ENCODE data around the gene TTC38. TPM values are rescaled to one million over a fixed set of nuclear protein-coding genes. Genes with fewer than 3 reads are reported as not detected.
A peak's percentile ranks its signal among the peaks of the same experiment; 100 is the strongest.

TTC38 gene
- total and polyA plus RNA-seq, 8 donors, result 26.8 to 36.0 (median 33.5) TPM

DNA sequence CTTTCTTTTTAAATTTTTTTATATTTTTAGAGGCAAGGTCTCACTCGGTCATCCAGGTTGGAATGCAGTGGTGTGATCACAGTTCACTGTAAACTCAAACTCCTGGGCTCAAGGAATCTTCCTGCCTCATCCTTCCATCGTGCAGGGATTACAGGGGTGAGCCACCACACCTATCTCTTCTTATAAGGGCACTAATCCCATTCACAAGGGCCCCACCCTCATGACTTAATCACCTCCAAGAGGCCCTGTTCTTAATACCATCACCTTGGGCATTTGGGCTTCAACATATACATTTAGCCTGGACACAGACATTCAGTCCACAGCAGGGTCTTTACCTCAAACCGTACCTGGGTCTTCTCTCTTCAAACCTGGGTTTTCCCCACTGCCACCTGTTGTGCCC is 24.4 kb downstream of the TTC38 start:
- H3K4me1 ChIP-seq, result peaks cover 3 to 53% of the 10 kb centered on the region in 2 donors
- DNase-seq (no peak), ATAC-seq (no peak)
- peaks cover 0 to 54% of the 10 kb centered on the region in 2 donors for H3K36me3 ChIP-seq
- no peak overlapping the region for H3K27ac ChIP-seq
- intact Hi-C loops (cut with DNase I), result no loop called here
- H3K4me3 ChIP-seq, result no peak overlapping the region
- peaks cover 0 to 7% of the 10 kb centered on the region in 2 donors for H3K9me3 ChIP-seq
- TF ChIP-seq, protein P1, sequence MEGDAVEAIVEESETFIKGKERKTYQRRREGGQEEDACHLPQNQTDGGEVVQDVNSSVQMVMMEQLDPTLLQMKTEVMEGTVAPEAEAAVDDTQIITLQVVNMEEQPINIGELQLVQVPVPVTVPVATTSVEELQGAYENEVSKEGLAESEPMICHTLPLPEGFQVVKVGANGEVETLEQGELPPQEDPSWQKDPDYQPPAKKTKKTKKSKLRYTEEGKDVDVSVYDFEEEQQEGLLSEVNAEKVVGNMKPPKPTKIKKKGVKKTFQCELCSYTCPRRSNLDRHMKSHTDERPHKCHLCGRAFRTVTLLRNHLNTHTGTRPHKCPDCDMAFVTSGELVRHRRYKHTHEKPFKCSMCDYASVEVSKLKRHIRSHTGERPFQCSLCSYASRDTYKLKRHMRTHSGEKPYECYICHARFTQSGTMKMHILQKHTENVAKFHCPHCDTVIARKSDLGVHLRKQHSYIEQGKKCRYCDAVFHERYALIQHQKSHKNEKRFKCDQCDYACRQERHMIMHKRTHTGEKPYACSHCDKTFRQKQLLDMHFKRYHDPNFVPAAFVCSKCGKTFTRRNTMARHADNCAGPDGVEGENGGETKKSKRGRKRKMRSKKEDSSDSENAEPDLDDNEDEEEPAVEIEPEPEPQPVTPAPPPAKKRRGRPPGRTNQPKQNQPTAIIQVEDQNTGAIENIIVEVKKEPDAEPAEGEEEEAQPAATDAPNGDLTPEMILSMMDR (IDR thresholded peaks at IDR 0.05), result no peak
- H3K27me3 ChIP-seq, result no peaks in the 10 kb centered on the region

DNA sequence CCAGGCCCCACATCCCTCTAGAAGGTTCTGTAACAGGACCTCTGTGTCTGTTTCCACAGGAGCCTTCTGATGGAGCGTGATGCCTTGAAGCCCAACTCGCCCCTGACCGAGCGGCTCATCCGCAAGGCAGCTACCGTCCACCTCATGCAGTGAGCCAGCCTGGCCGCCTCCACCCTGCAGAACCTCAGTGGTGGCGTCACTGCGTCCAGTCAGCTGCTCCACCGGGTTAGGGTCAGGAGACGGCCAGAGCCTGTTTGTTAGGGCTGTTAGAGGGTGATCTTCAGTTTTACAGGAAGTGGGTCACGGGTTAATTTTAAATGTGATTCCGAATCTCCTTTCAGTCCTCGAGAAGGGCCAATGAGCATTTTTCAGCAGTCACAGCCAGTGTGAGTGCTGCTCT is 24.9 kb downstream of the TTC38 start:
- peak overlapping the region in 1 of 2 donors; percentile 48 for H3K27ac ChIP-seq
- peaks cover 0 to 50% of the 10 kb centered on the region in 2 donors for H3K36me3 ChIP-seq
- intact Hi-C loops (cut with DNase I), result no loop called here
- no peak overlapping the region for H3K4me3 ChIP-seq
- peaks cover 8 to 53% of the 10 kb centered on the region in 2 donors for H3K4me1 ChIP-seq
- H3K27me3 ChIP-seq, result no peaks in the 10 kb centered on the region
- no peak for ATAC-seq
- H3K9me3 ChIP-seq, result peaks cover 0 to 7% of the 10 kb centered on the region in 2 donors
- no peak for DNase-seq
- TF ChIP-seq, protein P1 (IDR thresholded peaks at IDR 0.05), result no peak

DNA sequence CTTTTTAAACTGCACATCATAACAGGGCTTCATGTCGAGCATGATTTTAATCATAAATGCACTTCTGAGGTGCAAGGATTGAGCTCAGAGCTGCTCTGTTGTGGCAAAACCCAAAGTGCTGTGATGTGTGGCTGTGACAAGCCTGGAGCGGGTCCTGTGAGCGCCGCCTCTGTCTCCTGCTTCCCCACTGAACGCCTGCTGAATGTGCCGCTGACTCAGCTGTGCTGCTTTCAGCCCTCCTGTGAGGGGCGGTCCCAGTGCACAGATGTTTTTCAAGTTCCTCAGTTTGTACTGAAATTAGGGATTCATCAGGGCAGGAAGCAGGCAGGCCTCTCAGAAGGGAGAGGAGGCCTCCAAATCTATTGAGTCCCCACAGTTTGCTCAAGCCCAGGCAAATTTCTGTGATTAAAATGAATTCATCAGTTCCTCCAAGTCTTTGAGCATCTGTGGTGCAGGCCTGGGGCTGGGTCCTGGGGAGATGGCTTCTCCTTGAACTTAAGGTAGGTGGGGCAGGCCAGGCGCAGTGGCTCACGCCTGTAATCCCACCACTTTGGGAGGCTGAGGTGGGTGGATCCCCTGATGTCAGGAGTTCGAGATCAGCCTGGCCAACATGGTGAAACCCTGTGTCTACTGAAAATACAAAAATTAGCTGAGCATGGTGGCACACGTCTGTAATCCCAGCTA is 25.9 kb downstream of the TTC38 start:
- peak overlapping the region; percentile 48 to 56 for H3K27ac ChIP-seq
- TF ChIP-seq, protein P1 (IDR thresholded peaks at IDR 0.05), result no peak
- H3K4me3 ChIP-seq, result no peak overlapping the region
- peaks cover 0 to 7% of the 10 kb centered on the region in 2 donors for H3K9me3 ChIP-seq
- peaks cover 0 to 43% of the 10 kb centered on the region in 2 donors for H3K36me3 ChIP-seq
- peaks cover 8 to 50% of the 10 kb centered on the region in 2 donors for H3K4me1 ChIP-seq
- no peaks in the 10 kb centered on the region for H3K27me3 ChIP-seq
- peak in 2 of 4 donors; percentile 22 to 75 for DNase-seq
- ATAC-seq, result peak; percentile 9
- intact Hi-C loops (cut with DNase I), result no loop called here

DNA sequence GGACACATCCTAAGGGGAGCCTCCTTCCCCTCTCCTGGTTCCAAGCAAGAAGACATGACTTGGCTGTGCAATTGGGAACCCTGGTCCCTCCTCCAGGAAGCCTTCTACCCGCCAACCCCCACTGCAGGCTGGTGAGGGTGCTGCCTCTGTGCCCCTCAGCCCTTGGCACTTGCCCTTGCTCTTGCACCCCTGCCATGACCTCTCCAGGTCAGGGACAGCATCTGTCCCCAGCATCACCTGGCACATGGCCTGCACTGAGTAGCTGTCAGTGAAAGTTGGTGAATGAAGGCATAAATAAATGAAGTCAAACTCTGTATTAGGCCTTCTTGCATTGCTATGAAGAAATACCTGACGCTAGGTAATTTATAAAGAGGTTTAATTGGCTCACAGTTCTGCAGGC is 27.0 kb downstream of the TTC38 start:
- peaks cover 0 to 7% of the 10 kb centered on the region in 2 donors for H3K9me3 ChIP-seq
- H3K36me3 ChIP-seq, result peaks cover 0 to 35% of the 10 kb centered on the region in 2 donors
- DNase-seq (no peak), ATAC-seq (no peak)
- H3K4me1 ChIP-seq, result peaks cover 8 to 45% of the 10 kb centered on the region in 2 donors
- no peaks in the 10 kb centered on the region for H3K27me3 ChIP-seq
- no peak overlapping the region for H3K4me3 ChIP-seq
- intact Hi-C loops (cut with DNase I), result no loop called here
- H3K27ac ChIP-seq, result no peak overlapping the region
- TF ChIP-seq, protein P1 (IDR thresholded peaks at IDR 0.05), result no peak

DNA sequence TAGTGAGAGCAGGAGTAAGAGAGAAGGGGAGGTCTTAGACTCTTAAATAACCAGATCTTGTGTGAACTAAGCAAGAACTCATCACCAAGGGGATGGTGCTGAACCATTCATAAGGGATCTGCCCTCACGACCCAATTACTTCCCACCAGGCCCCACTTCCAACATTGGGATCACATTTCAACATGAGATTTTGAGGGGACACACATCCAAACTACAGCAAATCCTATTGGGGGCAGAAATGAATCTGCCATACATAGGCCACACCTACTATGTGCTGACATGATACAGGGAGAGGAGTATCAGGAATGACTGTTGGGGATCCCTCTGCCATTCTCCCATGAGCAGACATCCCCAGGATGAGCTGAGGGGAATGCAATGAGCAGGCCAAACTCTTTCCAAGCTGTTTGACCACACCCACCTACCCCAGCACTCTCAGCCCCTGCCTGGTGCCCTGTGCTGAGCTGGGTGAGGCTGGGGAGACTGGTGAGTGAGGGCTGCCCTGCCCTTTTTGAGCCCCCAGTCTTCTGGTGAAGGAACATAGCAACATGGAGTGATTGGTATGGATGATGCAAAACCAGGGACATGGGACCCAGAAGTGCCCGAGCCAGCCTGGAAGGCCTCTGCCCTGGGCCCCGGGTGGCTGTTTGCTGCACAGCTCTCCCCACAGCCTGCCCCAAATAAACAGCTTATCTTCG is 27.6 kb downstream of the TTC38 start:
- DNase-seq (no peak), ATAC-seq (no peak)
- peak overlapping the region in 1 of 2 donors; percentile 49 for H3K4me3 ChIP-seq
- TF ChIP-seq, protein P1 (IDR thresholded peaks at IDR 0.05), result no peak
- peaks cover 0 to 31% of the 10 kb centered on the region in 2 donors for H3K36me3 ChIP-seq
- intact Hi-C loops (cut with DNase I), result no loop called here
- peak overlapping the region in 1 of 2 donors; percentile 98 for H3K27ac ChIP-seq
- no peaks in the 10 kb centered on the region for H3K27me3 ChIP-seq
- H3K4me1 ChIP-seq, result peaks cover 8 to 45% of the 10 kb centered on the region in 2 donors
- peaks cover 0 to 7% of the 10 kb centered on the region in 2 donors for H3K9me3 ChIP-seq

Measured in left lung (tissue), 10 donors.